ENCODE results near the gene UBASH3B.

The UBASH3B gene

GRCh38 chr11:122696662-122697061, 41.1 kb downstream of the UBASH3B start:
- no peaks in the 10 kb centered on the region for H3K9me3 ChIP-seq (ENCODE audit: control insufficient read depth in 2 of 2, low read length in 2 of 2)

GRCh38 chr11:122697636-122698167, 42.2 kb downstream of the UBASH3B start:
- Histone ChIP-seq H3K4me3 (ENCODE audit: low read length in 2 of 2) (no peak overlapping the region), H3K27ac (ENCODE audit: low read length) (no peak overlapping the region), H3K9ac (ENCODE audit: low read length in 2 of 2) (no peak overlapping the region), H3K36me3 (ENCODE audit: control insufficient read depth in 2 of 2, insufficient read depth in 2 of 2, low read length in 2 of 2) (no peaks in the 10 kb centered on the region), H3K27me3 (ENCODE audit: control insufficient read depth in 1 of 2, insufficient read depth in 2 of 2, low read length in 2 of 2) (no peaks in the 10 kb centered on the region), H3K9me3 (ENCODE audit: control insufficient read depth in 2 of 2, low read length in 2 of 2) (no peaks in the 10 kb centered on the region), H3K4me1 (ENCODE audit: control insufficient read depth, insufficient read depth, low read length) (no peaks in the 10 kb centered on the region)

More at GRCh38 chr11:122696662-122697061, 41.1 kb downstream of the UBASH3B start:
- Histone ChIP-seq H3K27ac (ENCODE audit: low read length) (no peak overlapping the region), H3K4me1 (ENCODE audit: control insufficient read depth, insufficient read depth, low read length) (peaks cover 2% of the 10 kb centered on the region), H3K27me3 (ENCODE audit: control insufficient read depth in 1 of 2, insufficient read depth in 2 of 2, low read length in 2 of 2) (no peaks in the 10 kb centered on the region), H3K4me3 (ENCODE audit: low read length in 2 of 2) (no peak overlapping the region), H3K9ac (ENCODE audit: low read length in 2 of 2) (no peak overlapping the region), H3K36me3 (ENCODE audit: control insufficient read depth in 2 of 2, insufficient read depth in 2 of 2, low read length in 2 of 2) (no peaks in the 10 kb centered on the region)

GRCh38 chr11:122698392-122698791, 42.9 kb downstream of the UBASH3B start:
- Histone ChIP-seq H3K4me1 (ENCODE audit: control insufficient read depth, insufficient read depth, low read length) (no peaks in the 10 kb centered on the region), H3K27ac (ENCODE audit: low read length) (no peak overlapping the region), H3K9me3 (ENCODE audit: control insufficient read depth in 2 of 2, low read length in 2 of 2) (no peaks in the 10 kb centered on the region), H3K36me3 (ENCODE audit: control insufficient read depth in 2 of 2, insufficient read depth in 2 of 2, low read length in 2 of 2) (no peaks in the 10 kb centered on the region), H3K9ac (ENCODE audit: low read length in 2 of 2) (no peak overlapping the region), H3K4me3 (ENCODE audit: low read length in 2 of 2) (no peak overlapping the region), H3K27me3 (ENCODE audit: control insufficient read depth in 1 of 2, insufficient read depth in 2 of 2, low read length in 2 of 2) (no peaks in the 10 kb centered on the region)

- H3K36me3 ChIP-seq (ENCODE audit: control insufficient read depth in 2 of 2, insufficient read depth in 2 of 2, low read length in 2 of 2) = no peaks in the 10 kb centered on the region
Observed at GRCh38 chr11:122700666-122701065, 45.1 kb downstream of the UBASH3B start.

GRCh38 chr11:122701143-122701542, 45.6 kb downstream of the UBASH3B start:
- no peaks in the 10 kb centered on the region for H3K9me3 ChIP-seq (ENCODE audit: control insufficient read depth in 2 of 2, low read length in 2 of 2)

More at GRCh38 chr11:122700666-122701065, 45.1 kb downstream of the UBASH3B start:
- H3K9ac ChIP-seq (ENCODE audit: low read length in 2 of 2) = no peak overlapping the region
- H3K9me3 ChIP-seq (ENCODE audit: control insufficient read depth in 2 of 2, low read length in 2 of 2) = no peaks in the 10 kb centered on the region
- H3K27me3 ChIP-seq (ENCODE audit: control insufficient read depth in 1 of 2, insufficient read depth in 2 of 2, low read length in 2 of 2) = no peaks in the 10 kb centered on the region
- no peaks in the 10 kb centered on the region for H3K4me1 ChIP-seq (ENCODE audit: control insufficient read depth, insufficient read depth, low read length)
- H3K27ac ChIP-seq (ENCODE audit: low read length) = no peak overlapping the region
- no peak overlapping the region for H3K4me3 ChIP-seq (ENCODE audit: low read length in 2 of 2)

DNA sequence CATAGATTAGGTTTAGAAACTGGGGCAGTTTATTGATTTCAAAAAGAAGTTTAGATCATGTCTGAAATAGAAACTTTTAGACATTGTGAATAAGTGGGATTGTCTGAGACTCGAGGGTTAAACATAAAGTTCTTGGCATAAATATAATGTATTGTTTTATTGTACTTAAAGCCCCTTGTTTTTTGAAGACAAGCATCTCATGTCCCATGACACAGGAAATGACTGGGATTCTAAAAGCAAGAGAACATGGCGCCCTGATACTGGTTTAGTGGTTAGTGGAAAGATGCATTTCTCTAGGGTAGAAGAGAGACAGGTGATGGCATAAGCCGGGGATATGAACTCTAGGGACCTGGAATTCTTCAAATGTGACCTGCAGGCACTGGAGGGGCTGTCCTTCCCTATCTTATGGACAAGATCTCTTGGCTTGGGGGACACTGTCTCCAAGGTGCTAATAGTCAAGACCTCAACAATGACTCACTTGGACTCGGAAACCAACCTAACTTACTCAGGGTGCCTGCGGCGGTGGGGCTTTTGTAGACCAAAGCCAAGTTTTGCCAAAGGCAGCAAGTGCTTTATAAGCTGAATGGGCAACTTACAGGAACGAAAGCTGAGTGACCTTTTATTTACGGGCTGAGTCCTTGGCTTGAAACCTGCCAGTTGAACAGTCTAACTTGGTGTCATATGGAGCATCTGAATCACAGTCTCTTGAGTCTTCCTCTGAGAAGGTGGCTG, 48.2 kb downstream of the UBASH3B start:
- Histone ChIP-seq H3K9me3 (ENCODE audit: control insufficient read depth in 2 of 2, low read length in 2 of 2) (no peaks in the 10 kb centered on the region), H3K4me1 (ENCODE audit: control insufficient read depth, insufficient read depth, low read length) (no peaks in the 10 kb centered on the region), H3K27me3 (ENCODE audit: control insufficient read depth in 1 of 2, insufficient read depth in 2 of 2, low read length in 2 of 2) (no peaks in the 10 kb centered on the region), H3K27ac (ENCODE audit: low read length) (no peak overlapping the region), H3K36me3 (ENCODE audit: control insufficient read depth in 2 of 2, insufficient read depth in 2 of 2, low read length in 2 of 2) (no peaks in the 10 kb centered on the region), H3K4me3 (ENCODE audit: low read length in 2 of 2) (no peak overlapping the region), H3K9ac (ENCODE audit: low read length in 2 of 2) (no peak overlapping the region)

More at GRCh38 chr11:122701143-122701542, 45.6 kb downstream of the UBASH3B start:
- no peak overlapping the region for H3K9ac ChIP-seq (ENCODE audit: low read length in 2 of 2)
- no peaks in the 10 kb centered on the region for H3K4me1 ChIP-seq (ENCODE audit: control insufficient read depth, insufficient read depth, low read length)
- H3K27ac ChIP-seq (ENCODE audit: low read length) = no peak overlapping the region
- no peak overlapping the region for H3K4me3 ChIP-seq (ENCODE audit: low read length in 2 of 2)
- H3K27me3 ChIP-seq (ENCODE audit: control insufficient read depth in 1 of 2, insufficient read depth in 2 of 2, low read length in 2 of 2) = no peaks in the 10 kb centered on the region
- H3K36me3 ChIP-seq (ENCODE audit: control insufficient read depth in 2 of 2, insufficient read depth in 2 of 2, low read length in 2 of 2) = no peaks in the 10 kb centered on the region

- Histone ChIP-seq H3K9ac (ENCODE audit: low read length in 2 of 2) (no peak overlapping the region), H3K27ac (ENCODE audit: low read length) (no peak overlapping the region), H3K36me3 (ENCODE audit: control insufficient read depth in 2 of 2, insufficient read depth in 2 of 2, low read length in 2 of 2) (no peaks in the 10 kb centered on the region), H3K27me3 (ENCODE audit: control insufficient read depth in 1 of 2, insufficient read depth in 2 of 2, low read length in 2 of 2) (no peaks in the 10 kb centered on the region), H3K4me3 (ENCODE audit: low read length in 2 of 2) (no peak overlapping the region), H3K4me1 (ENCODE audit: control insufficient read depth, insufficient read depth, low read length) (no peaks in the 10 kb centered on the region), H3K9me3 (ENCODE audit: control insufficient read depth in 2 of 2, low read length in 2 of 2) (no peaks in the 10 kb centered on the region)
Observed at GRCh38 chr11:122705396-122705795, 49.9 kb downstream of the UBASH3B start.

GRCh38 chr11:122706291-122707088, 51.0 kb downstream of the UBASH3B start:
- Histone ChIP-seq H3K9ac (ENCODE audit: low read length in 2 of 2) (no peak overlapping the region), H3K36me3 (ENCODE audit: control insufficient read depth in 2 of 2, insufficient read depth in 2 of 2, low read length in 2 of 2) (no peaks in the 10 kb centered on the region), H3K9me3 (ENCODE audit: control insufficient read depth in 2 of 2, low read length in 2 of 2) (no peaks in the 10 kb centered on the region), H3K27ac (ENCODE audit: low read length) (no peak overlapping the region), H3K4me3 (ENCODE audit: low read length in 2 of 2) (no peak overlapping the region), H3K27me3 (ENCODE audit: control insufficient read depth in 1 of 2, insufficient read depth in 2 of 2, low read length in 2 of 2) (no peaks in the 10 kb centered on the region), H3K4me1 (ENCODE audit: control insufficient read depth, insufficient read depth, low read length) (no peaks in the 10 kb centered on the region)

DNA sequence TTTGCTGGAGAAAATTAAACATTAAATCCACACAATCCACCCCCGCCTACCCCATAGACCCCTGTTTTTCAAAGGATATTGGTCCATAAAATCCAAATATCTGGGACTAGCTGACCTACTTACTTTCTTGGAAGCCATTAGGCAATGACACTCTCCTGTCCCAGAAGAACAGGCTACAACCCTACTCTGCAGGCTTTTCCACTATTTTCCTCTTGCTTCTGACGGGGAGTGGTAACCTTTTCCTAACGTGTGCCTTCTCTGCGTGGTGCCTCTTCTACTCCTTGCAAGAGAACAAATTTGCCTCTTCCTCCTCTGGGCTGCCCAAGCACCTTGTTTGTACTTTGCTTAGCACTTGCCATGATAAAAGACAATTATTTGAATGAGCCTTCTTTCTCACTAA, 51.6 kb downstream of the UBASH3B start:
- Histone ChIP-seq H3K4me1 (ENCODE audit: control insufficient read depth, insufficient read depth, low read length) (no peaks in the 10 kb centered on the region), H3K27ac (ENCODE audit: low read length) (no peak overlapping the region), H3K27me3 (ENCODE audit: control insufficient read depth in 1 of 2, insufficient read depth in 2 of 2, low read length in 2 of 2) (no peaks in the 10 kb centered on the region)

DNA sequence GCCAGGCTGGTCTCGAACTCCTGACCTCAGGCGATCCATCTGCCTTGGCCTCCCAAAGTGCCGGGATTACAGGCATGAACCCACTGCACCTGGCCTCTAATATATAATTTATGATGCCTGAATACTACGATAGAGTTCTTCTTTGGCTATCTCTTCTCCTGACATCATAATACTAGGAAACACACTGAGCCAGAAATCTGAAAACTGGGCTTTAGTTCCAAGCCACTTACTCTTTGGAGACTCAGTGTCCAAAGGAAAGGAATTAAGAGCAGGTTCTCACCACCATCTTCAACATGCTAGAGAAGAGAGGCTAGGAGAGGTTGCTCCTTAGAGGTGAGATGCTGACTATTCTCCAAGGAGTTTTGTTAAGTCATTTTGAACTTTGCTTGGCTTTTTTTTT, 52.4 kb downstream of the UBASH3B start:
- Histone ChIP-seq H3K9ac (ENCODE audit: low read length in 2 of 2) (no peak overlapping the region), H3K9me3 (ENCODE audit: control insufficient read depth in 2 of 2, low read length in 2 of 2) (no peaks in the 10 kb centered on the region), H3K36me3 (ENCODE audit: control insufficient read depth in 2 of 2, insufficient read depth in 2 of 2, low read length in 2 of 2) (no peaks in the 10 kb centered on the region), H3K4me3 (ENCODE audit: low read length in 2 of 2) (no peak overlapping the region), H3K4me1 (ENCODE audit: control insufficient read depth, insufficient read depth, low read length) (no peaks in the 10 kb centered on the region), H3K27me3 (ENCODE audit: control insufficient read depth in 1 of 2, insufficient read depth in 2 of 2, low read length in 2 of 2) (no peaks in the 10 kb centered on the region), H3K27ac (ENCODE audit: low read length) (no peak overlapping the region)

More for the DNA sequence above, 51.6 kb downstream of the UBASH3B start:
- Histone ChIP-seq H3K4me3 (ENCODE audit: low read length in 2 of 2) (no peak overlapping the region), H3K36me3 (ENCODE audit: control insufficient read depth in 2 of 2, insufficient read depth in 2 of 2, low read length in 2 of 2) (no peaks in the 10 kb centered on the region), H3K9ac (ENCODE audit: low read length in 2 of 2) (no peak overlapping the region), H3K9me3 (ENCODE audit: control insufficient read depth in 2 of 2, low read length in 2 of 2) (no peaks in the 10 kb centered on the region)
